Right atrium auricular region (tissue), 2 donors: ENCODE measurements around the gene ARMC6. TPM values are rescaled to one million over a fixed set of nuclear protein-coding genes. Genes with fewer than 3 reads are reported as not detected.
A peak's percentile ranks its signal among the peaks of the same experiment; 100 is the strongest.

ENCODE experiments used
- DNase-seq: peaks from one replicate; pipeline ENCODE4 v3.0.0-alpha.2; 2019; ENCODE audit warnings: low spot score
- H3K27ac ChIP-seq, 2 donors: fragments of 200-600 bp; sonication (generic); 1 replicate in 1 of 2; 2 replicates in 1 of 2; pipeline ENCODE4 v1.5.1; 2016 to 2019
- H3K27me3 ChIP-seq, 2 donors: fragments of 200-600 bp; sonication (generic); one replicate each; pipeline versions ENCODE4 v1.5.1 to v1.6.0; 2017 to 2019
- H3K36me3 ChIP-seq: fragments of 200-600 bp; sonication (generic); one replicate; pipeline ENCODE4 v1.5.1; 2016
- H3K4me1 ChIP-seq, 2 donors: fragments of 200-600 bp; sonication (generic); one replicate each; pipeline versions ENCODE4 v1.5.1 to v1.6.0; 2017 to 2019
- H3K4me3 ChIP-seq, 2 donors: fragments of 200-600 bp; sonication (generic); 1 replicate in 1 of 2; 2 replicates in 1 of 2; pipeline ENCODE4 v1.5.1; 2017 to 2019; ENCODE audit warnings: mild to moderate bottlenecking in 1 of 2, moderate library complexity in 1 of 2
- H3K9me3 ChIP-seq, 2 donors: fragments of 200-600 bp; sonication (generic); one replicate each; pipeline ENCODE4 v1.5.1; 2019
- CTCF ChIP-seq, 2 donors: fragments of 200-600 bp; sonication (generic); IDR thresholded peaks; one replicate each; pipeline ENCODE4 v1.5.1; 2019; ENCODE audit warnings: antibody characterized with exemption in 2 of 2
- total RNA-seq, 2 donors: library from RNA; depleted of rRNA; stranded (reverse); fragments of >200 nt; gene quantifications; one replicate each; pipeline ENCODE4 v1.1.0, GENCODE V29; 2016

The ARMC6 gene
- total RNA-seq, 2 donors from 2014 or later = 13.7 to 14.4 TPM

DNA sequence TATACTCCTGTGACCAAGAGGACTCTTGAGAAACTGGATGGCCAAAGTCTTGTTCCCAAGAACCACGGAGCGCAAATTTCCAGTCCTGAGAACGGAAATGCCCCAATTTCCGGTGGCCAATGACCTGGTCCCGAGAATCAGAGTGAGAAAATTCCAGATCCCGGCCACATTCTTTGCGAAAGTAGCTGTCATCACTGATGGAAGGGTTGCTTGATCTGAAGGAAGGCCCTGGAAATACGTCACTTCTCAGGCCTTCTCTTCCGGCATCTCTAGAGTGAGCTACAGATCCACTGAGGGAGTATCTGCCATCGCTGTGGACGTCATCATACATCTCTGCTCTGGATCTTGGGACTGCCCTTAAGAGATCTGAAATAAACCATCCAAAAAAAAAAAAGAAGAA lies 7.5 kb upstream of the ARMC6 start:
- TF ChIP-seq CTCF (IDR thresholded peaks at IDR 0.05) = no peak
- H3K9me3 ChIP-seq = no peaks in the 10 kb centered on the region
- H3K27me3 ChIP-seq = no peaks in the 10 kb centered on the region
- no peak overlapping the region for H3K4me3 ChIP-seq
- DNase-seq = no peak
- H3K27ac ChIP-seq = no peak overlapping the region
- peaks cover 86% of the 10 kb centered on the region for H3K36me3 ChIP-seq
- H3K4me1 ChIP-seq = no peaks in the 10 kb centered on the region

DNA sequence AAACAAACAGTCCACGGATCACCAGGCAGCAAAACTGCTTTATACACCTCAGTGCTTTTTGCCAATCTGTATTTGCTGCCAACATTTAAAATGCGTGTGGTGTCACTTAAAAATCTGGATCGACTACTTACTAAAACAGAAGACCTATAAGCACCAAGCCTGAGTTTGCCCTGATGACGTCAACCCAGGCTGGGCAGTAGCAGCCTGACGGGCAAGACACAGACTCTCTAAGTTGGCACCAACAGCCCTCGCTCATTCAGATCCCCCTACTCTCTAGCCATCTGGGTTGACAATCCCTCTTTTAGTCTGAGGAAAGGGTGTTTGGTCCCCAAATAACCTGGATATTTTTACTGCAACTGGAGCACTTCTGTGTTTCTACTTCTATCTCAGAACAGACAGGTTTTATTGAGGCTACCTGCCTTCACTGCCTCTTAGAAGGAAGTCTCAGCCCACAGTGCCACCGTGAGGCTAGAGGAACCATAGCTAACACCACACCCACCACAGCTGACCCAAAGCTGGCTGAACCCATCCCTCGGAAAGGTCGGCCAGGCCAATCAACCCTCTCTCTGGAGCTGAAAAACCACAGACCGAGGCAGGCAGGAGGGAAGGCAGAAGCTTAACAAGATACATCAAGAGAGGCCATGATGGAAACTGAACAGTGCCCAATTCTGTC lies 7.0 kb upstream of the ARMC6 start:
- no peak for DNase-seq
- peaks cover 87% of the 10 kb centered on the region for H3K36me3 ChIP-seq
- peaks cover 0 to 2% of the 10 kb centered on the region in 2 donors for H3K4me1 ChIP-seq
- H3K9me3 ChIP-seq = no peaks in the 10 kb centered on the region
- TF ChIP-seq CTCF (IDR thresholded peaks at IDR 0.05) = no peak
- H3K27ac ChIP-seq = no peak overlapping the region
- H3K4me3 ChIP-seq = no peak overlapping the region
- no peaks in the 10 kb centered on the region for H3K27me3 ChIP-seq

GRCh38 chr19:19027228-19027627 lies 6.2 kb upstream of the ARMC6 start:
- no peak for TF ChIP-seq CTCF (IDR thresholded peaks at IDR 0.05)
- H3K36me3 ChIP-seq = peaks cover 81% of the 10 kb centered on the region
- H3K27me3 ChIP-seq = no peaks in the 10 kb centered on the region
- no peak for DNase-seq
- H3K4me3 ChIP-seq = no peak overlapping the region
- no peaks in the 10 kb centered on the region for H3K9me3 ChIP-seq
- no peak overlapping the region for H3K27ac ChIP-seq
- peaks cover 0 to 10% of the 10 kb centered on the region in 2 donors for H3K4me1 ChIP-seq

- Histone ChIP-seq H3K4me1 (peaks cover 0 to 16% of the 10 kb centered on the region in 2 donors), H3K27me3 (no peaks in the 10 kb centered on the region), H3K36me3 (peaks cover 68% of the 10 kb centered on the region), H3K9me3 (no peaks in the 10 kb centered on the region), H3K4me3 (no peak overlapping the region), H3K27ac (no peak overlapping the region)
- TF ChIP-seq CTCF (IDR thresholded peaks at IDR 0.05) = no peak
- DNase-seq = no peak
Observed at GRCh38 chr19:19028526-19028925, 4.9 kb upstream of the ARMC6 start.

DNA sequence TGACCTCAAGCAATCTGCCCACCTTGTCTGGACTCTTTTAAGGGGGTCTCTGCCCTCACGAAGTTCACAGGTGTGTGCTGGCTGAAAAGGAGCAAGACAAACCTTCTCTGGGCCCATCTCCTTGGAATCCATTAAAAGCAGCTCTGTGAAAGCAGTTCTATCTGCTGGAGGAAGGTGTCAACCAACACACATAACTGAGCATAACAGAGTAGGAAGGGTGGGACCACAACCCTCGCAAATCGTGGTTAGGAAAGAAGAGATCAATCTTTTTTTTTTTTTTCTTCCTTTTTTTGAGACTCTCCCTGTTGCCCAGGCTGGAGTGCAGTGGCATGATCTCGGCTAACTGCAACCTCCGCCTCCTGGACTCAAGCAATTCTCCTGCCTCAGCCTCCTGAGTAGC lies 1.5 kb upstream of the ARMC6 start:
- Histone ChIP-seq H3K36me3 (peaks cover 38% of the 10 kb centered on the region), H3K27me3 (no peaks in the 10 kb centered on the region), H3K4me3 (peak overlapping the region in 1 of 2 donors; percentile 94), H3K27ac (peak overlapping the region; percentile 97 to 98), H3K4me1 (peaks cover 0 to 31% of the 10 kb centered on the region in 2 donors), H3K9me3 (no peaks in the 10 kb centered on the region)
- no peak for TF ChIP-seq CTCF (IDR thresholded peaks at IDR 0.05)
- DNase-seq = no peak
